ENCODE results near the gene TUBA1C. TPM values are rescaled to one million over a fixed set of nuclear protein-coding genes. Genes with fewer than 3 reads are reported as not detected.
"Not testable (repeated sequence)": the region's sequence is repeated elsewhere in the genome, so short reads cannot be mapped to it uniquely, and the experiment has no call there.

TUBA1C gene
- total RNA-seq, 1 donor from 2014 or later: 261 TPM

GRCh38 chr12:49295082-49295936 lies 30.4 kb downstream of the TUBA1C start, which contains the start of gene PRPH:
TSS of gene PRPH (plus strand) at chr12:49295147. CDS start at chr12:49295201, 54 bp downstream.
- intact Hi-C loops (cut with micrococcal nuclease): no loop called here
- no peak within 1 kb of the TSS for H3K4me3 Mint-ChIP-seq
- H3K4me1 Mint-ChIP-seq (ENCODE audit: low read depth): peaks cover 5% of the 10 kb centered on the region
- H3K36me3 Mint-ChIP-seq (ENCODE audit: low read depth): no peaks in the 10 kb centered on the region
- H3K27me3 Mint-ChIP-seq (ENCODE audit: insufficient read depth): peaks cover 41% of the 10 kb centered on the region
- DNase-seq (ENCODE audit: low spot score): no peak
- H3K27ac Mint-ChIP-seq: no peak within 1 kb of the TSS
- H3K9me3 Mint-ChIP-seq: no peaks in the 10 kb centered on the region

DNA sequence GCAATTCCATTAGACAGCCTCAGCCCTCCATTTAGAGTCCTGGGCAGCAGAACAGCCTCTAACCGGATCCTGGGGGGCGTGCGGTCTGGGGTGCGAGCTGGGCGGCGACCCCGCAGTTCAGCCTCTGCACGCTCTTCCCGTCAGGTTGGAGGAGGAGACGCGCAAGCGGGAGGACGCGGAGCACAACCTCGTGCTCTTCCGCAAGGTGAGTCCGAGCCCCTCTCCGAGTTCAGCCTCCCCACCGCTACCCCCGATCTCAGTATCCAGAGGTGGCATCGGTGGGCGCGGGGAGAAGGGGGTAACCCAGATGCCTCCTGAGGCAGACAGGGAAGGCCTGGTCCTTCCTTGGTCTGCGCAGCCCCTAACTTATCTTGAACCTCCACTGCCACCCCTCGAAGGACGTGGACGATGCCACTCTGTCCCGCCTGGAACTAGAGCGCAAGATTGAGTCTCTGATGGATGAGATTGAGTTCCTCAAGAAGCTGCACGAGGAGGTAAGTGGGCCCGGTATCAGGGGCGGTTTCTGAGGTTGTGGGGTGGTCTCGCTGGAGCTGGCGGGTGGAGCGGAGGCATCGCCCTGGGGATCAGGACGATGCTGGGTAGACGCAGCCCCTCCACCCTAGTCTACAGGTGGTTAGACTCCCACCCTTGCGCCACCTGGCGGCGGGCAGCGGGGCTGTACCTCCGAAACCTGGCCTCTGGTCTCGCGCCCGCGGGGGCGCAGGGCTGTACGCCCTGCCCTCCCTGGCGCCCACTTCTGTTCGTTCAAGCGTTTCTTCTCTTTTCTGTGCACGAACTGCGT lies 31.4 kb downstream of the TUBA1C start:
- Mint-ChIP-seq H3K4me1 (ENCODE audit: low read depth) (peaks cover 5% of the 10 kb centered on the region), H3K4me3 (peak overlapping the region; percentile 75), H3K36me3 (ENCODE audit: low read depth) (no peaks in the 10 kb centered on the region), H3K27me3 (ENCODE audit: insufficient read depth) (peaks cover 41% of the 10 kb centered on the region), H3K27ac (no peak overlapping the region), H3K9me3 (no peaks in the 10 kb centered on the region)
- DNase-seq (ENCODE audit: low spot score): peak; percentile 53
- intact Hi-C loops (cut with micrococcal nuclease): loop anchor here (1.0 kb wide), 2 partner anchors 8 to 27 kb away; partner anchors contain the start of gene TROAP

GRCh38 chr12:49296836-49297694 lies 32.2 kb downstream of the TUBA1C start:
- Mint-ChIP-seq H3K9me3 (no peaks in the 10 kb centered on the region), H3K27ac (no peak overlapping the region), H3K4me3 (peak overlapping the region; percentile 75), H3K36me3 (ENCODE audit: low read depth) (no peaks in the 10 kb centered on the region), H3K4me1 (ENCODE audit: low read depth) (peaks cover 11% of the 10 kb centered on the region), H3K27me3 (ENCODE audit: insufficient read depth) (peaks cover 45% of the 10 kb centered on the region)
- intact Hi-C loops (cut with micrococcal nuclease): loop anchor here (1.0 kb wide), 2 partner anchors 9 to 26 kb away; partner anchors contain the start of gene TROAP
- no peak for DNase-seq (ENCODE audit: low spot score)

- H3K27ac Mint-ChIP-seq: no peak overlapping the region
- intact Hi-C loops (cut with micrococcal nuclease): no loop called here
- peaks cover 45% of the 10 kb centered on the region for H3K27me3 Mint-ChIP-seq (ENCODE audit: insufficient read depth)
- H3K4me1 Mint-ChIP-seq (ENCODE audit: low read depth): peaks cover 11% of the 10 kb centered on the region
- DNase-seq (ENCODE audit: low spot score): no peak
- peak overlapping the region; percentile 19 for H3K4me3 Mint-ChIP-seq
- no peaks in the 10 kb centered on the region for H3K9me3 Mint-ChIP-seq
- no peaks in the 10 kb centered on the region for H3K36me3 Mint-ChIP-seq (ENCODE audit: low read depth)
Measured at GRCh38 chr12:49297695-49298060, 32.8 kb downstream of the TUBA1C start.

- peak overlapping the region; percentile 24 for H3K4me3 Mint-ChIP-seq
- intact Hi-C loops (cut with micrococcal nuclease): no loop called here
Measured at GRCh38 chr12:49298160-49298559, 33.3 kb downstream of the TUBA1C start.

DNA sequence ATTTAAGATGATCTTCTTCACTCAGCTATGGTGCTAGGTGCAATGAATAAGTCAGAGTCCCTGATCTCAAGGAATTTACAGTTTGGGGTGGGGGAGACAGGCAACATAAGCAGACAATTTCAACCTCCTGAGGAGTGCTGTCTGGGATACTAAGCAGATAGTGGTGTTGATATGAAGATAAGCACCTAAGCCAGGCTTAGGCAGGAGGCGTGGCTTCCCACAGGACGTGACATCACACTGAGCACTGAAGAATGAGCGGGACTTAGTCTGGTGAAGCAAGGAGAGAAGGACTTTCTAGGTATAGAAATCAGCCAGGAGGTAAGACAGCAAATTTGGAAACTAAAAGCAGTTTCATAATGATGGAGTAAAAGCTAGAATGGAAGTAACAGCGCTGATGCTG lies 36.9 kb downstream of the TUBA1C start:
- Mint-ChIP-seq H3K4me3 (no peak overlapping the region), H3K27me3 (ENCODE audit: insufficient read depth) (peaks cover 30% of the 10 kb centered on the region), H3K27ac (peak overlapping the region; percentile 26), H3K9me3 (no peaks in the 10 kb centered on the region), H3K36me3 (ENCODE audit: low read depth) (no peaks in the 10 kb centered on the region), H3K4me1 (ENCODE audit: low read depth) (peaks cover 11% of the 10 kb centered on the region)
- intact Hi-C loops (cut with micrococcal nuclease): no loop called here
- no peak for DNase-seq (ENCODE audit: low spot score)

More at GRCh38 chr12:49298160-49298559, 33.3 kb downstream of the TUBA1C start:
- Mint-ChIP-seq H3K36me3 (ENCODE audit: low read depth) (no peaks in the 10 kb centered on the region), H3K4me1 (ENCODE audit: low read depth) (peaks cover 11% of the 10 kb centered on the region), H3K27me3 (ENCODE audit: insufficient read depth) (peaks cover 47% of the 10 kb centered on the region), H3K9me3 (no peaks in the 10 kb centered on the region), H3K27ac (no peak overlapping the region)
- no peak for DNase-seq (ENCODE audit: low spot score)

GRCh38 chr12:49304161-49304560 lies 39.3 kb downstream of the TUBA1C start:
- peaks cover 6% of the 10 kb centered on the region for H3K4me1 Mint-ChIP-seq (ENCODE audit: low read depth)
- no peak overlapping the region for H3K27ac Mint-ChIP-seq

GRCh38 chr12:49305762-49306510 lies 41.1 kb downstream of the TUBA1C start:
- no peaks in the 10 kb centered on the region for H3K9me3 Mint-ChIP-seq
- H3K4me3 Mint-ChIP-seq: no peak overlapping the region
- intact Hi-C loops (cut with micrococcal nuclease): no loop called here
- H3K4me1 Mint-ChIP-seq (ENCODE audit: low read depth): peaks cover 6% of the 10 kb centered on the region
- H3K27me3 Mint-ChIP-seq (ENCODE audit: insufficient read depth): peaks cover 43% of the 10 kb centered on the region
- H3K36me3 Mint-ChIP-seq (ENCODE audit: low read depth): no peaks in the 10 kb centered on the region
- H3K27ac Mint-ChIP-seq: no peak overlapping the region
- no peak for DNase-seq (ENCODE audit: low spot score)

More at GRCh38 chr12:49304161-49304560, 39.3 kb downstream of the TUBA1C start:
- H3K36me3 Mint-ChIP-seq (ENCODE audit: low read depth): no peaks in the 10 kb centered on the region
- no peaks in the 10 kb centered on the region for H3K9me3 Mint-ChIP-seq
- intact Hi-C loops (cut with micrococcal nuclease): no loop called here
- no peak for DNase-seq (ENCODE audit: low spot score)
- H3K4me3 Mint-ChIP-seq: no peak overlapping the region
- peaks cover 28% of the 10 kb centered on the region for H3K27me3 Mint-ChIP-seq (ENCODE audit: insufficient read depth)

DNA sequence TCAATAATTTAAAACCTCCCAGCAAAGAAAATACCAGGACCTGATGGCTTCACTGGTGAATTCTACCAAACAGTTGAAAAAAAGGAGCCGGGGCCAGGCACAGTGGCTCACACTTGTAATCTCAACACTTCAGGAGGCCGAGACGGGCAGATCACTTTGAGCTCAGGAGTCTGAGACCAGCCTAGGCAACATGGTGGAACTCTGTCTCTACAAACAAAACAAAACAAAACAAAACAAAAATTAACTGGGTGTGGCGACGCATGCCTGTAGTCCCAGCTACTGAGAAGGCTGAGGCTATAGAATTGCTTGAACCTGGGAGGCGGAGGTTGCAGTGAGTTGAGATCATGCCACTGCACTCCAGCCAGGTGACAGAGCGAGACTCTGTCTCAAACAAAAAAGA lies 44.5 kb downstream of the TUBA1C start:
- H3K4me3 Mint-ChIP-seq: no peak overlapping the region
- no peaks in the 10 kb centered on the region for H3K36me3 Mint-ChIP-seq (ENCODE audit: low read depth)
- intact Hi-C loops (cut with micrococcal nuclease): no loop called here
- no peak overlapping the region for H3K27ac Mint-ChIP-seq
- H3K4me1 Mint-ChIP-seq (ENCODE audit: low read depth): no peaks in the 10 kb centered on the region
- no peak for DNase-seq (ENCODE audit: low spot score)
- H3K9me3 Mint-ChIP-seq: no peaks in the 10 kb centered on the region
- H3K27me3 Mint-ChIP-seq (ENCODE audit: insufficient read depth): peaks cover 47% of the 10 kb centered on the region

GRCh38 chr12:49310451-49311000 lies 45.6 kb downstream of the TUBA1C start:
- H3K27ac Mint-ChIP-seq; H3K36me3 Mint-ChIP-seq (ENCODE audit: low read depth); intact Hi-C loops (cut with micrococcal nuclease); H3K9me3 Mint-ChIP-seq; H3K4me3 Mint-ChIP-seq; DNase-seq (ENCODE audit: low spot score); H3K4me1 Mint-ChIP-seq (ENCODE audit: low read depth): not testable (repeated sequence)
- H3K27me3 Mint-ChIP-seq (ENCODE audit: insufficient read depth): peaks cover 47% of the 10 kb centered on the region

- no peaks in the 10 kb centered on the region for H3K36me3 Mint-ChIP-seq (ENCODE audit: low read depth)
- H3K27ac Mint-ChIP-seq: no peak overlapping the region
- no peak for DNase-seq (ENCODE audit: low spot score)
- H3K9me3 Mint-ChIP-seq: no peaks in the 10 kb centered on the region
- H3K4me1 Mint-ChIP-seq (ENCODE audit: low read depth): no peaks in the 10 kb centered on the region
- intact Hi-C loops (cut with micrococcal nuclease): no loop called here
- no peak overlapping the region for H3K4me3 Mint-ChIP-seq
- peaks cover 30% of the 10 kb centered on the region for H3K27me3 Mint-ChIP-seq (ENCODE audit: insufficient read depth)
Measured at GRCh38 chr12:49314811-49315210, 49.9 kb downstream of the TUBA1C start.

Measured in activated T-helper 1 cell treated with anti-CD3 and anti-CD28 coated beads, Interleukin-12 subunit alpha, Interleukin-12 subunit beta, Interleukin-2, Interleukin-4 antibody, amounts not matched to agents 30 ng/mL and 10 ng/mL and 1 ng/mL, durations not matched to agents 14 hours and 24 hours and 36 hours (primary cell).